Raji (cell line): ENCODE results near the gene ITSN1.

Experiments
- POLR2A ChIP-seq: IDR thresholded peaks from 2 replicates; pipeline ENCODE4 v1.6.1; 2011; ENCODE audit warnings: low read depth, low read length, control low read depth; ENCODE audit not compliant: insufficient read depth

The ITSN1 gene

DNA sequence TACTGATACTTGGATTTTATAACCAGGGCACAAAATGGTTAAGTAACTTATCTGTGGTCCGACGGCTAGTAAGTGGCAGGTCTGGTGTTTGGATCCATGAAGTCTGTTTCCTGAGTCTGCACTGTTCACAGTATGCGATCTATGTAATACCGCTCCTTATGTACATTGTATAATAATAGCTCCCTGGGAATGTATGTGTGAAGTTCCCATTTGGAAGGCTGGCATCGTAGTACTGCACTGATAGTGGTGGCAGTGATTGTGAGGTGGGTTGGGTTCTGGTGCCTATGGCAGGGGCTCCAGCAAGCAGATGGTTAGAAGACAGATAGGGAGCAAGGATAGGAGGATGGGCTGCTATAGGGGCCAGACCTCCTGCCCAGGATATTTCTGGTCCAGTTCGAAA is 25.3 kb downstream of the ITSN1 start:
- TF ChIP-seq POLR2A, result no peak

DNA sequence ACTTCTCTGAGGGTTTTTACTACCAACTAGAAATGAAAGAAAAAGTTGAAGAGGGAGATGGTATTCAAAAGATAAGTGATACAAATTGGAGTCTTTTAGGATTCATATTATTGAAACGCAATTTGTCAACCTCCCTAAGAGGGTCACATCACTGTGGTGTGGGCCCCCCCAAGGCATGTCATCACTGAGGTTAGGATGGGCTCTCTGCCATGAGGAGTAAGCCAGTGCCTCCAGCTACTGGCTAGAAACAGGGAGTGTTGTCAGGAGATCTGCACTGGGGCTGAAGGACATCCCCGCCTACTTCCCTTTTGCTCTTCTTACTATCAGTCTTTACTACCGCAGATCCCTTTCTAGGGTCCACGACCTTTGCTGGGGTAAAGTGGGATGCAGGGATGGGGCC is 25.9 kb downstream of the ITSN1 start:
- TF ChIP-seq POLR2A, result no peak

DNA sequence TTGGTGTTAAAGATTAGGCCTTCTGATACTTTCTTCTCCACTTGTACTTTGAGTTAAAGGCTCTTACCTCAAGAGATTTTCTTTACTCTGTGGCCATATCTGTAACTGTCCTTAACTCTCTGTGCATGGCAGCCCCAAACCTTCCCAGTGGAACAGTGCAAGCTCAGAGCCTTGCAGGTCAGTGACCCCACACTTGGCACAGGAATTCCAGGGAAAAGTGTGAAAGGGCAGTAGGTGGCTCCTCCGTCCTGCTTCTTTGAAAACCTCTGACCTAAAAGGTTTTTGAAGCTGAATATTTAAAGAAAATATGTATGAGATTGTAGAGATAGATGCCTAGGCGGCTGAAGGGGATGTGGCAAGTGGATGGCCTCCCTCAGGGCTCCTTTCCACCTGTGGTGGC is 26.3 kb downstream of the ITSN1 start:
- TF ChIP-seq POLR2A, result no peak

DNA sequence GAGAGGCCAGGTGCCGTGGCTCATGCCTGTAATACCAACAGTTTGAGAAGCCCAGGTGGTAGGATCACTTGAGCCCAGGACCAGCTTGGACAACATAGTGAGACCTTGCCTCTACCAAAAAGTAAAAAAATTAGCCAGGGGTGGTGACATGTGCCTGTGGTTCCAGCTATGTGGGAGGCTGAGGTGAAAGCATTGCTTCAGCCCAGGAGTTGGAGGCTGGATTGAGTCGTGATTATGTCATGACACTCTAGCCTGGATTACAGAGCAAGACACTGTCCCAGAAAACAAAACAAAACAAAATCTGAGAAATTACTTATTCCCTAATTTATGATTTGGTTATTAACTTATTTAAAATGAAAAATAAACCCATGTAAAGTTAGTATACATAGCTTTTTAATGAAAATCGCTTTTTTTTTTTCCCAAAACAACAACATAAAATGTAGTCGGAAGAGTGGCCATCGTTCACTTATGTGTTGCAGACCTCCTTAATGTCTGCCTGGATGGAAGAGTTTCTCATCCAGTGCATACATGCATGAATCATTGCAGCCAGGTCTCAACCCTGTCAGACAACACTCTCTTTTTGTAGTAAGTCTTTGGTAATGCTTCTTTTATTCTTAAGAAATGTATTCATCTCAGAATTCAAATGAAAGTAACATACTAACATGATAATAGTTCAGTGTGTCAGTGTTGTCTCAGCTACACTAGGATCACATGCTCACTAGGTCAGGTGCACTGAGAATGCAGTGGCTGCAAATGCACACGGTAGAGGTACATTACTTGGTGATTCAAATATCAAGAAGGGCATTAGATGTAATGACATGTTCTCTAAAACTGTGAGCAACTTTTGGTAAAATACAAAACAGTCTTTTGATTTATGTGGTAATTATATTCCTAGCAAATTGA is 28.0 kb downstream of the ITSN1 start:
- TF ChIP-seq POLR2A, result no peak

DNA sequence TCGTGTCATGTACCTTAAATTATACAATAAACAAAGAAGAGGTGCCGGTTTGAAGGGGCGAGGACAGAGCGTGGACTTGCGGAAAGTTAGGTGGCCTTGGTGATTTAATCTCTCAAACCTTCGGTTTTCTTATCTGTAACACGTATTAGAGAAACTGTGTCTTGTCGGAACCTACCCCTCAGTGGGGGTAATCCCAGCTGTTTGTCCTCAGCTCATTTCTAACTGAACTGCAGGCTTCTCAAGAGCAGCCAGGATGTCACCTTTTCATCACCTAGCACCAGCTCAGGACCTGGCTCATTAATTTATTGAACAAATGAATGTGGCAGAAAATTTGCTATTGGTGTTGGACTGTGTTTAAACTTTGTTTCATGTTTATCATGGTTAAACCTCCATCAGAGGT is 31.2 kb downstream of the ITSN1 start:
- no peak for TF ChIP-seq POLR2A

DNA sequence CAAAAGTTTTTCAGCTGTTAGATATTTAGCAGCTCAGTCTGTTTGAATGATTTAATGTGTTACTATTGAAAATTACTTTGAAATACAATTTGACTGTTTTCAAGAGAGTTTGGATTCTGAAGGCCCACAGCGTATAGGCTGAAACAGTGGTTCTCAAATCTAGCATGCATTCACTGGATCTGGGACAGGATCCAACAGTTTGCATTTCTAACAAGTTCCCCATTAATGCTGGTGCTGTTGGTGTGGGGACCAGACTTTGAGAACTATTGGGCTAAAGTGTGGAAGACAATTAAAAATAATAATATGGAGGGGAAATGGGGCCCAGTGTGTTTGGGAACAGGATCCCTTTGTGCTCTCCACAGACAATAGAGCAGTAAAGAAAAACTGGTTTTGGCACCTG is 31.9 kb downstream of the ITSN1 start:
- no peak for TF ChIP-seq POLR2A

DNA sequence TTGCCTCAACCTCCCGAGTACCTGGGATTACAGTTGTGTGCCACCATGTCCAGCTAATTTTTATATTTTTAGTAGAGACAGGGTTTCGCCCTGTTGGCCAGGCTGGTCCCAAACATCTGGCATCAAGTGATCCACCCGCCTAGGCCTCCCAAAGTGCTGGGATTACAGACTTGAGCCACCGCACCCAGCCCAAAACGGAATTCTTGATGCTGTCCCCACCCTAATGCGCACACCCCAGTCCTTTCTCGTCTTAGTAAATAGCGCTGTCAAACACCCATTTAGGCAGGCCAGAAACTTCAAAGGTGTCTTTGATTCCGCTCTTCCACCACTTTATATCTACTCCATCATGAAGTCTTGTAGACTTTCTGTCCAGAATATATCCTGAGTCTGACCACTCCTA is 35.1 kb downstream of the ITSN1 start:
- no peak for TF ChIP-seq POLR2A

DNA sequence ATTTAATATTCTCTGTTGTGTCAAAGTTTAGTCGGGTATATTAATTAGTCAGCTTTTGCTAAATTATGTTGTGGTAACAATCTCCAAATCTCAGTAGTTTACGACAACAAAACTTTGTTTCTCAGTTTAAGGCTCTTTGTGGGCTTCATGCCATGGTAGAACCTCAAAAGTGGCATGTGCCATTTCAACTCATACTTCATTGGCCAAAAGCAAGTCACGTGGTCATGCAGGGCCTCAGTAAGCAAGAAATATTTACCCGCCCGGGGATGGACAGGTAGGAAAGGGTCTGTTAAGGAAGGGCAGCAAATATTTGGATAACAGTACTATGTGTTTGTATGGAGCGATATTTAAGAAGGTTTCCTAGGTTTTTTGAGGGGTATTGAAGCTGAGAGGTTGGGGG is 38.6 kb downstream of the ITSN1 start:
- no peak for TF ChIP-seq POLR2A

DNA sequence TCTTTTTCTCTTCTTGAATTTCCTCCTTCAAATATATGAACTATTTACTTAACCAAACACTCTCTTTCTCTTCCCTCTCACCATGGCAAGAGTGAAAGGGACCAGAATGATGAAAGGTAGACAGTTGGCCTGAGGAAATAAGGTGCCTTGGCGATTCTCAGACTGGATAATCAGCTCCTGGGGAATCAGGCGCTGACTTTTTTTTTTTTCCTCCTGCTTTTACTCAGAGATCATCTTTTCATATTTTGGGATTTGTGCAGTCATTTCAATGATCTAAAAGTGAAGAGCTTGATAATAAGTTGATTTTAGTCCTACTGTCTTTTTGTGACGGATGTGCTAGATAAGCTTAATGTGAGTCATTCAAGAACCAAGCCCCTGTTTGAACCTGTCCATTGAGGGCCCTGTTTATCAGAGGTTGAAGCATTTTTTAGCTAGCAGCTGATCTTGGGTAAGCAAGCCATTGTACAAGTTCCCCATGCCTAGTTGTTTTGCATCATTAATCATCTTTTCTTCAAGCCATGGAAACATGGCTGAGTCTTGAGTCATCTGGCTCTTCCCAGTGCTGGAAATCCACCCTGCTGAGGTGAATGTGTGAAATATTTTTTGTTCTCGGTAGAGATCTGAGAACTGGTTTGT is 40.8 kb downstream of the ITSN1 start:
- no peak for TF ChIP-seq POLR2A

DNA sequence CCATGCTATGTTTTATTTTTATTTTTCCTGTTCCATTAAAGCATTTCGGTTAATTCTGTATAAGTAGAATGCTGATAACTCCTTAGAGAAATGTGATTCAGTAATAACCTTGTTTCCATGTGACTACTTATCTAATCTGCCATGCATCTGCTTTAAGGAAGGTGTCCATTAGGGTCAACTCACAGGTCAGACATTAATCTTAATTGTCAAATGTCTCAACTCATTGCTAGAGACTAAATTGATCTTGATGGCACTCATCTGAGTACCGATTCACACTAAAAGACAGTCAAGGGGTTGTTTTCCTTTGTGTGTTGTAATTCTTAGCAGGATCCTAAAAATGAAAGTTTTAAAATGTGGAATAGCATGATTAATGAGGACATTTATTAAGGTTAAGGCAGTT is 41.8 kb downstream of the ITSN1 start:
- no peak for TF ChIP-seq POLR2A

DNA sequence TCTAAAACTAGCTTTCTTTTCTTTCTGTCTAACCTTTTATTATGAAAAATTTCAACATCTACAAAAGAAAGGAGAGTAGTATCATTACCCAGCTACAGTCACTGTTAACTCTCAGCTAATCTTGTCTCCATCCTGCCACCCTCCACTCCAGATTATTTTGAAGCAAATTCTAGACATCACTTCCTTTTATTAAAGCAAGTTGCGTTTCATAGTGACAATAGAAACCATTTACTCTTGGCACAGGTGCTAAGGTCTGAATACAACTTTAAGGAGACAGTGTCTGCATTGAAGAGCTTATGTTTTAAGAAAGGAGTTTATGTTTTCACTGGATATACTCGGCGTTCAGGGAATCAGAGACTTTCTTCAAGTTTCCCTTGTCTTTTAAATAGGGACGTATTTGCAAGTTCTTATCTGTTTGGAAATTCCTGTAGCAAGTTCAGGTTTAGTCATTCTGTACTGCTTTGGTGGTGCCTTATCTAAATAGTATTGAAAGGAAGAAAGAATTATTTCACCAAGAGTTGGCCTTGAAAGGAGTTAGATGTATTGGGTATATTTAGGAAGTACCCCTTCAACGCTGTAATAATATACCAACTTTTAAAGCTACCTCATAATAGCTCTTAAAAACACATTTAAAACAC is 42.7 kb downstream of the ITSN1 start:
- no peak for TF ChIP-seq POLR2A

DNA sequence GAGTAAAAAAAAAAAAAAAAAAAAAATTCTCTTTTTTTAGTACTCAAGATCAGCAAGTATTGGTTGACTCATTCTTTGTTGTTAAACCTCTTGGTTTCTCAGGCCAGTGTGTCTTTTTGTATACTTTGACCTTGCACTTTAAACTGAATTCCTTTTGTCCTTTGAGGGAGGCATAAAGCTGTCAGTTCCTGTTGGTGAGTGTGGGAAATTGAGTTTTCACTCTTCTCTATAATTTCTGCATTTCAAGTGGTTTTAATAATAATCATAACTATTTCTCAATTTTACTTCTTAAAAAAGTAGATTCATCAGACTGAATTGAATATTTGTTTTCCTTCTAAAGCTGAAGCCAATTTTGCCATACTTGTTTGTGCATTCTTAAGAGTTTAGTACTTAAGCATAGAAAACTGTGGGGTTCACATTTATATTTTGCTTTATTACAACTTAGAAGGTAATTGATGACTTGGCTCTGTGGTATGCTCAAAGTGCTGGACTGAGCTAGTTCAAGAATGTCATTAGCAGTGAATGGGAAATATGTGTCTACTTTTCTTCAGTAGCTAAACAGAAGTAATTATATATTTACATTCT is 43.4 kb downstream of the ITSN1 start:
- no peak for TF ChIP-seq POLR2A

DNA sequence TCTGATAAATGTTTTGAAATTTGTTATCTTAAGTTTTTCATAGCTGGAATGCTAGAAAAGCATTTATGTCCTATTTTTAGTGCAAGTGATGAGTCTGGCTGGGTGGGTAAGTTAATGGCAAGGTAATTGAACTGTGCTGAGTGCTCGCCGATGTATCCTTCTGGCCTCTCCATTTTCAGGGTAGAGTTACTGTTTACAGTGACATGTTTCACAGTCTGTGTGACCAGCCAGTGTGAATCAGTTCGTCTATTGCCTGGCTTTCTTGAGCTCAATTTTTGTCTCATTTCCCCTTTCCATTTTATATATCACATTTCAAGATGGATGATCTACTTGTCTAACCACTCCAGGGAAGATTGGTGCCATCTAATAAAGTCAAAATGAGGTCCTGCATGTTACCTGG is 44.1 kb downstream of the ITSN1 start:
- TF ChIP-seq POLR2A, result no peak

DNA sequence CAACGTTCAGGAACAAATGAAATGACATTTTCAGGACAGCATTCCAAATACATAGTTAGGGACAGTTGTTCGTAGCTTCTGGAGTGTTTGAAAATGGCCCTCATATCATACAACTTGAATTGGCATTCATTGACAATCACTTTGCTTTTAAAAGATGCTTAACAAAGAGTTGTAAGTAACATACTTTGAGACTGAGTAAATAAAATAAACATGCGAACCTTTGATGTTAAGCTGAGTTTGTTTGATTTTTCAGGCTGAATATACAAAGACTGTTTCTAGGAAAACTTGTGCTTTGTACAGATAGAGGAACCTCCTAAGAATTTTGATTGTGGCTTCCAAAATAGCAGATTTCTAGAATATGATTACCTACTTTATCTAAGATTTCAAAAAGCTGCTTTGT is 45.3 kb downstream of the ITSN1 start:
- no peak for TF ChIP-seq POLR2A

DNA sequence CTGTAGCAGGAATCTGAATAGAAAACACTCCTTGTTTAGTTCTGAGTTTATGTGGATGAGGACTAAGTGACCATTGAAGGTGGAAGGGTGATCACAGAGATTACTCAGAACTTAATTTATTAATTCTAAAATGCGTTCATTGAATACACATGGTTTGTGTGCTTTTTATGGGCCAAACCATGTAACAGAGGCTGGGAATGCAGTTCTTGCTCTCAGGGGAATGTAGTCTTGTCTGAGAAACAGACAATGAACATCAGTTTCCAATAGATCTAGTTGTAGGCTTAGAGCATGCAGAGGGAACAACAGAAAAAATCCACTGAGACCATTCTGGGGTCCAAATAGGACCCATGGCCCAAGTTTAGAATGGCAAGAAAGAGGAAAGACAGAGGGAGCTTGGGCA is 46.1 kb downstream of the ITSN1 start:
- TF ChIP-seq POLR2A, result no peak

DNA sequence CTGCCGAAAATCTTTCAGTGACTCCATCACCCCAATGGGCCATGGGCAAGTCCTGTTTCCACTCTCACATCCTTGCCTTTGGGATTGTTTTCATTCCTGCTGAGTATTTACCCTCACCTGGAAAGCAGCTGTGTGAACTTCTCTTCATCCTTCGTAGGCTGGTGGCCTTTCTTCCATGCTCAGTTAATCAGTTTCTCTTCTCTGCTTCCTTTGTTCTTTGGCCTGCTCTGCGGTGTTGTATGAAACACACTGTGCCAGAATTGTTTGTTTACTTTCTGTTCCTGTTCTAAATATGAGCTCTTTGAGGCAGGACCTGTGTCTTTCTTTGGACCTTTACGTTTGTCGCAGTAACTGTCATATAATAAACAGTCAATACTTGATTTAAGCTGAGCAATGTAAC is 48.6 kb downstream of the ITSN1 start:
- no peak for TF ChIP-seq POLR2A

DNA sequence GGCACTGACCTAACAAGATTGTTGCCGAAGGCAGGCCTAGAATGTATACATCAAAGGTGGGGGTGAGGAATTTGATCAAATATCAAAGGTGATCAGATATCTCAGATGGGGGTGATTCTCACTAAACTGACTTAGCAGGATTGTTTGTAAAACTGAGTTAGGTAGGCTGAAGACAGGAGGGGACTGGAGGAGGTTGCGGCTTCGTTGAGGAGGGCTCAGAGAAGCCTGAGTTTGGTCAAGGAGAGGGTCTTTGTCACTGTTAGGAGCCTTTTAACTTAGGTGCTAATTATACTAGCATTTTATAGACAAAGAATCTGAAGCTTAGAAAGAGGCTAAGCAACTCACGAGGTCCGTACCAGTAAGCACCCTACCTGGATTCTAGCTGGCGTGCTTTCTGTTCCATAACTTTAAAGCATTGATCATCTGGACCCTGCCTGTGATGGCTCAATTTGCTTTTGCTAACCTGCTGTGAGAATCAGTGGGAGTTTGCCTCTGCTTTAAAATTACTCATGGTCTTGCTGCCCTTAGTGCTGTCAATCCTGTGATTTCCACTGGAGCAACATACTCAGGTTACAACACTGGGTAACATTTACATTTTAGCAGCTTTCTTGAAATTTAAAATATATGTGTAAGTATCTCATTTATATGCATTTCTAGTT is 49.8 kb downstream of the ITSN1 start:
- TF ChIP-seq POLR2A, result no peak
